NCI-H128 (cell line): Measurements from ENCODE around the gene IL4R.

Experiments
- DNase-seq: peaks from one replicate; lab custom pipeline; 2025; ENCODE audit not compliant: unreplicated experiment; lab: John Stamatoyannopoulos, UW

Gene IL4R

DNA sequence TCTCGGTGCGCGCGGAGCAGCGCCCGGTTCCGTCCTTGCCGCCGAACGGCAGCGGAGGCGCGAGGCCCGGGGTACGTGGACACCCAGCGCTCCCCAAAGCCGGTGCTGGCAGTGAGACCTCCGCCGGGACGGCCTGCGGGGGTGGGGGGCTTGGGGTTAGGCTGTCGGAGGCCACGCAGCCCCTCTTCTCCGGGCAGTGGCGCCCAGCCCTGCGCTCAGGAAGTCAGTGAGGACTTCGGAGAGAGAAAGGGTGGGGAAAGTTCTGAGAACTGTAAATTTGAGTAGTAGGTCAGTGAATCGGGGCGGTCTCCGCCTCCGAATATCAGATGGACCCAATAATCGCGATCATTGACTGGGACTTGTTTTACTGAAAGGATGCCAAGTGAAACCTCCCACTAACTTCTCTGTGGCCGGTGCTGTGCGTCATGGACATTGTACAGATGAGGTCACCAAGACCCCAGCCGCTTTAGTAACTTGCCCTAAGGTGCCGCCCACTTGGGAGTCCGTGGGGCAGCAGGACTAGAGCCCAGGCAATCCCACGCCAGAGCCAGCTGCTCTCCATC is 468 bp downstream of the IL4R start:
- DNase-seq: no peak

DNA sequence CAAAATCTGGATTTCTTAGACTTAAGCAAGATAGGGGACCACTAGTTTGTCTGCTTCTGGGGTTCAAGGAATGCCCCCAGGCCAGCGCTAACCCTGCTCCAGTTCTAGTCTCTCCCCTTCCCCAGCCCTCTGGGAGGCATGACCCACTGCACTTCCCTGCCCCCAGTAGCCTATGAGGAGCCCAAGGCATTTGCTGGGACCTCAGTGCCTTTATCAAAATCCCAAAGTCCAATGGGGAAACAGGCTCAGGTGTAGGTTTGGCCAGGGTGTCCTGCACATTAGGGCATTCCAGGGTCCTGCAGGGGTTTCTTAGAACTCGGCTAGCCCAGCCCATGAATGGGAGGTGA is 1.2 kb downstream of the IL4R start:
- no peak for DNase-seq

DNA sequence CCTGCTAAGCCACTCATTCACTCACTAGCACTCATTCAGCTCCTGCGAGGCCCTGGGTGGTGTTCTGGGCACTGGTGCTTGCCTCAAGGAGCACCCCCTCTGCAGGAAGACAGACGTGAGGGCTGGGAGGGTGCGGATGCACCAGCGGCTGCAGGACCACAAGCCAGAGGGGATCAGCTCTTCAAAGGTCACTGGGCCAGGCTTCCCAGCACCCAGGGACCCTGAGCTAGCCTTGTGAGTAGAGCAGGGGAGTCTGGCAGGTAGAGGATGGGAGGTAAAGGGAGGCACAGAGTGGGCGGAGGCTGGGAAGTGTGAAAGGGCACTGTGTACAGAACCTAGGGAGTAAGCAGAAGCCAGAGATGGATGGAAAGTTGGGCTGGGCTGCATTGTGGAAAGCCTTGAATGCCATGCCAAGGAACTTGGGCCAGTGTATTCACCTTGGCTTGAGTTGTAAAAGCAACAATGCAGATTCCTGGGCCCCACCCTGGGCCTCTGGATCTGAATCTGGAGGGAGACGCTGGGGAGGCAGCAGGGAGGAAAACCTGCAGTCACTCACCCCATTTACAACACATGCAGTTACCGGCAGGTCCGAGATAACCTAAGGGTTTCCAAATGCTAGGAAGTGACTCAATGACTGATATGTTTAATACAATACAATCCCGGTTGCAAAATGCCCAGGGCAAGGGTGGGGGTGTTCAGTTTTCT is 1.7 kb downstream of the IL4R start:
- DNase-seq: no peak

DNA sequence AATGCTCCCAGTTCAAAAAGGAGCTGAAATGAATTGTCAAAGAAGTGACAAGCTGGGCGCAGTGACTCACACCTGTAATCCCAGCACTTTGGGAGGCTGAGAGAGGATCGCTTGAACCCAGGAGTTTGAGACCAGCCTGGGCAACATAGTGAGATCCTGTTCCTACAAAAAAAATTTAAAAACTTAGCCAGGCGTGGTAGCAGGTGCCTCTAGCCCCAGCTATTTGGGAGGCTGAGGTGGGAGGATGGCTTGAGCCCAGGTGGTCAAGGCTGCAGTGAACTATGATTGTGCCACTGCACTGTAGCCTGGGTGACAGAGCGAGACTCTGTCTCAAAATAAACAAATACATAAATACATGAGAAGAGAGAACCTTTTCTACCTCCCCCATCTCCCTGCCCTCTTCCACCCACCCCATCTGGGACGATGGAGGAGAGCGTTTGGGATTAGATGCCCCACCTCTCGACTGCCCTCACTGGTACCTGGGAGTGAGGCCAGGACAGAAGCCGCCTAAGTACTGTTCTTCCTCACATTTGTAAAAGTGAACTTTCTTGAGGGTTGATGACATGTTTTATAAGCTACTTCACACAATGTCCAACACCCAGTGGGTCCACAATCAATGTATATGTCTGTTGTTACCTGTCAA is 2.4 kb downstream of the IL4R start:
- DNase-seq: no peak

DNA sequence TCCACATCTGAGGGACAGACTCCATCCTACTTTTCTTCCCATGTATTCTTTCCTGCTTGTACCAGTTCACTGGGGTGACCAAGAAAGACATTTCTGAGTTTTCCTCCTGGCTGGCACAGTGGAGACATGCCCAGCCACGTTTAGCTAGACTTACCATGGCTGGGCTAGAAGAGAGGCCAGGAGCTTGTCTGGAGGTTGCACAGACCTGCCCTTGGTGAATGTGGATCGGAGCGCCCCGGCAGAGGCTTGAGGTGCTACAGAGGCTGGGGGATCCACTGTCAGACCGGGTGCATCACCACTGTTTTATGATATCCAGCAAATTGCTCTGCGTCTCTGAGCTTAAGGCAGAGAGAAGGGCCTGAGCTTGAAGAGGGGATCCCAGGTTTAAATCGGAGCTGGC is 3.5 kb downstream of the IL4R start:
- DNase-seq: no peak

DNA sequence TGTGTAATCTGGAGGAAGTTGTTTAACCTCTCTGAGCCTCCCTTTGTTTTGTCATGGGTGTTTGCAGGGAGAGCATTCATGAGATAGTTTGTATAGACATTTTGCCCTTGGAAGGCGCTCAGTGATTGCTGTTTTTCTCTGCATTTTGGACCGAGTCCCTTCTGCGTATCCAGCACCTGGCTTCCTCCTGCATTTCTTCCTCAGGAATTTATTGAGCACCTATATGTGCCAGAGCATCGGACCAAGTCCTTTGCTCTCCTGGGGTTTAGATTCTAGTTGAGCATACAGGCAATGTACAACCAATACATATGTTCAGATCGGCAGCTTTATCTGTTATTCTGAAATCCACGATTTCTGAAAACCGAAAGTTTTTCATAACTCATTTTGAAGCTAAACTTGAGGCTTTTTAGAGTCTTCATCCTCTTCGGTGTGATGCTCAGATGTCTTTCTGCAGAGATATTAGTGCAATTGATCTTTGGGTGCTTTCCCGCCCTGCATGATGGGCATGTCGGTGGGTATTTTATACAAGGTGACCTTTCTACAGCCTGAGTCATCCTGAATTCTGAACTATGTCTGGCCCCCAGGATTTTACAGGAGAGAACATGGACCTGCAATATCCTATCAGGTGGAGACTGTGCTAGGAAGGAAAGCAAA is 4.1 kb downstream of the IL4R start:
- no peak for DNase-seq

DNA sequence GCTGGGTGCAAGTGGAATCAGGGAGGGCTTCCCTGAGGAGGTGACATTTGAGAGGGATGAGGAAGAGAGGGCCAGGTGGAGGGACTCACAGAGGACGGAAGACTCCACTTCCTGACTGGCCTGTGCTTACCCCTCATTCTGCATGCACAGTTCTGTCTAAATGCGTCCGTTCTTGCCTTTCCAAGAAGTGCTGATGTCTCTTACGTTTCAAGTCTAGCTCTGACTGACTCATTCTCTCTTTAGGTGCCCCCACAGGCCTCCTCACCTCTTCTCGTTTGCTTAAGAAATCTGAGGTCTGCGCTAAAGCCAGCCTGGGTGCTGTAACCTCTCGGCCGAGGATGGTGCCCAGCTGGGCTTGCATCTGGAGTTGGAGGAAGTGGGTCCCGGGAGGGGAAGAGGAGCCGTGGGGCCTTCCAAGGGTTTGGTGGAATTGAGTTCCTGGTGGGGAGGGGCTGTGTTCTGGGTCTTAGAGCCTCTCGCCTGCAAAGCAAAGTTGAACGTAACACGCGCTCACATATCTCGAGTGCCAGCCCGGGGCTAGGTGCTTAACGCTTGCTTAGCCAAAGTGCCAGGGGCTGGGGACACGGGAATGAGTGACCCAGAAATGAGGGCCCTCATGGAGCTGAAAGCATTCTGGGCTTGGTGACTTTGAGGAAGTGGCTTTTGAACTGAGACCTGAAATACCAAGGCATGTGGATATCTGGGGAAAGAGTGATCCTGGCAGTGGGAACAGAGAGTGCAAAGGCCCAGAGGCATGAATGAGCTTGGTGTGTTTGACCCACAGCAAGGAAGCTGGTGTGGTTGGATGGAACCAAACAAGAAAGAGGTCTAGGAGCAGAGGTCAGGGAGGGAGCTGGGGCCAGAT is 4.8 kb downstream of the IL4R start:
- no peak for DNase-seq

DNA sequence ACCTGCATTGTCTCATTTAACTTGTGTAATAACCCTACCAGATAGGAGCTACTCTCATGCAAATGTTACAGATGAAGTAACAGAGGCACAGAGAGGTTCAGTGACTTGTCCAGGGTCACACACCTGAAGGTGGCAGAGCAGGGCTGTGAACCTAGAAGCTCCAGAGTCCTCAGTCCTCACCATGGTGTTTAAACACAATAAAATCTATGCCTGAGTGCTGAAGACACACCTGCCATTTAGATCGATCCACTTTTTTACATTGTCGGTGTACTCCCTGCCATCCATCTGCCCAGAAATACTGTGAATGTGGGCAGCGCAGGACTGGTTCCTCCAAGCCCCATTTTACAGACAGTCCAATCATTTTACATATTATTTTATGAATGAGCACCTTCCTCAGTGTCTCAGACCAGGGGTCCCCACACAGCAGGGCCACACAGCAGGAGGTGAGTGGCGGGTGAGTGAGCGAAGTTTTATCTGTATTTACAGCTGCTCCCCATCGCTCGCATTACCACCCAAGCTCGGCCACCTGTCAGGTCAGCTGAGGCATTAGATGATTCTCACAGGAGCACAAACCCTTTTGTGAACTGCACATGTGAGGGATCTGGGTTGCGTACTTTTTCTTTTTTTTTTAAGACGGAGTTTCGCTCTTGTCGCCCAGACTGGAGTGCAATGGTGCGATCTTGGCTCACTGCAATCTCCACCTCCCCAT is 5.6 kb downstream of the IL4R start:
- DNase-seq: no peak

DNA sequence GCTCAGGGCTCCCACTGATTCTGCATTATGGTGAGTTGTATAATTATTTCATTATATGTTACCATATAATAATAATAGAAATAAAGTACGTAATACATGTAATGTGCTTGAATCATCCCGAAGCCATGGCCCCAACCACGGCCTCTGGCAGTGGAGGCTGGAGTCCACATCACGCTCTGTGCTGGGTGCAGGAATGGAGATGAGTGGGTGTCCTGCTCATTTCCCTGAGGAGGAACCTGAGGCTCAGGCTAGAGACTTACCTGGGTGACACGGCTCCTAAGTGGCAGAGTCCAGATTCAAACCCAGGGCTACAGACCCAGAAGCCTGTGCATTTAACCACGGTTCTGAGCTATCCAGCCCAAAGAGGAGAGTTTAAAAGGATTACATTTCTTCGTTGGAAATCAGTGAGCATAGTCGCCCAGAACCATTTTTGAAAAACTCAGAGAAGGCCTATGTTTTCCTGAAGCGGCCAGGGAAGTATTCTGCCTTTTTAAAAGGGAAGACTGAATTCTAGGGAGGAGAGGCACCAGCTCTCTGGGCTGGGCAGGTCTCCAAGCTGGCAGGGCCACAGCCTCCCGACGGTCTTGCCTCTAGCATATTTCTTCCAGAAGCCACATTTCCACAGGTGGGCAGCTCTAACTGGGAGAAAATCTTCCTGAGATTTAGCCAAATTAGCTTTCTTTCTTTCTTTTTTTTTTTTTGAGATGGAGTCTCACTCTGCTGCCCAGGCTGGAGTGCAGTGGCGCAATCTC is 6.7 kb downstream of the IL4R start:
- DNase-seq: no peak

DNA sequence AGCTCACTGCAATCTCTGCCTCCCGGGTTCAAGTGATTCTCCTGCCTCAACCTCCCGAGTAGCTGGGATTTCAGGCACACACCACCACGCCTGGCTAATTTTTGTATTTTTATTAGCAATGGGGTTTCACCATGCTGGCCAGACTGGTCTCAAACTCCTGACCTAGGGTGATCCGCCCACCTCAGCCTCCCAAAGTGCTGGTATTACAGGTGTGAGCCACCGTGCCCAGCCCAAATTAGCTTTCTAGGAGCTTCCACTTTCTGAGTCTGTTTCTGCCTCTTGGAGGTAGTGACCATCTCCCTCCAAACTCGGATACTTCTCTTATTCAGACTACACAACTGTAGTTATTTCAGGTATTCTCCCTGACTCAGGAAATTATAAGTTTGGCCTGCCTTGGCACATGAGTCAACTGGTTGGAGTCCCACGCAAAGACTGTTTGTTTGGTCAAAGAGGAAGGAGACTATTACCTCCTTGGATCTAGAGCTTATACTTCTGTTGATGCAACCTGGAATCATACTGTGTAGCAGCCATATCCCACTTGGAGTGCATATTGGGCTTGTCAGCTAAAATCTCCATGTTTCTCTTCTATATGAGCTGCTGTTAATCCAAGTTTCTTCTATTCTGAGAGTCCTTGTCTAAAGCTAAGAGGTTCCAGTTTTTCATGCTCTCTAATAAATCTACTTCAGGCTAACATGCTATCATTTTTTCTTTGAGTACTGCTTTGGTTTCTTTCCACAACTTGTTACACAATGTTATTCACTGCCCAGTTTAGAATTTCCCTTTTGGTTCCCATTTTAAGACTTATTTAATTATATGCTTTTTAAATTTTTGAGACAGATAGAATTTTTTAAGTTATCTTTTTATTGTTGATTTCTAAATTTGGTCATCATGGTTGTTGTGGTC is 7.5 kb downstream of the IL4R start:
- DNase-seq: no peak

DNA sequence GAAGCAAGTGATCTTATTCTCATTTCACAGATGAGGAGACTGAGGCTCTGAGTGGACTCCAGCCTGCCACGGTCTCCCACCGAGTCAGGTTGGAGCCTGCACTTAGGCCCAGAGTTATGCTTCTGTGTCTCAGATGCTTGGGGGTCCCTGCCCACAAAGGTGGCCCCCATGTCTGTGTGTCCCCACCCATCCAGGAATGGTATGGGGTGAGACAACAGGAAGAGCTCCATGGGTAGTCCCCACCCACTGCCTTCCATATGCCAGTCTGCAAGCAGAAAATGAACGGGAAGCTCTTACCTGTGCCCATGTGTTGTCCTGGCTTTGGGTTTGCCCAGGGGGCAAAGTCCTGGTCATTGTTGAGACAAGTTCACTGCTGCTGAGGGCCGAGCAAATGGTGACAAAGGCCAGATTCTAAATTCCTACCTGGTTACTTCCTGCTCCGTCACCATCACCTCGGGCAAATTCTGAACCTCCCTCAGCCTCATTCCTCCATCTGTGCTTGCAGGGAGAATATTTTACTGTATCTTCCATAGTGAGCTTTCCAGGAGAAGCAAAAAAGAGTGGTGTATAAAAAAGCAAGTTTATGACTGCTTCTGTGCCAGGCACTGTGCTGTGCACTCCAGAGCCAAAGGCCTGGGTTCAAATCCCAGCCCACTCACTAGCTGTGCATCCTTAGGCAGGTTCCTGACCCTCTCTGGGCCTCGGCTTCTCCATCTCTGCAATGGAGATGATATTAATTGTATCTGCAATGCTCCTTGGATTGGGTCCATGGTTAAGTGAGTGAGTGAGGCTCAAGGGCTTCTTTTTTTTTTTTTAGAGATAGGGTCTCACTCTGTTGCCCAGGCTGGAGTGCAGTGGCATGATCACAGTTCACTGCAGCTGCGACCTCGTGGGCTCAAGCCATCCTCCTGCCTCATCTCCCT is 9.3 kb downstream of the IL4R start:
- no peak for DNase-seq

DNA sequence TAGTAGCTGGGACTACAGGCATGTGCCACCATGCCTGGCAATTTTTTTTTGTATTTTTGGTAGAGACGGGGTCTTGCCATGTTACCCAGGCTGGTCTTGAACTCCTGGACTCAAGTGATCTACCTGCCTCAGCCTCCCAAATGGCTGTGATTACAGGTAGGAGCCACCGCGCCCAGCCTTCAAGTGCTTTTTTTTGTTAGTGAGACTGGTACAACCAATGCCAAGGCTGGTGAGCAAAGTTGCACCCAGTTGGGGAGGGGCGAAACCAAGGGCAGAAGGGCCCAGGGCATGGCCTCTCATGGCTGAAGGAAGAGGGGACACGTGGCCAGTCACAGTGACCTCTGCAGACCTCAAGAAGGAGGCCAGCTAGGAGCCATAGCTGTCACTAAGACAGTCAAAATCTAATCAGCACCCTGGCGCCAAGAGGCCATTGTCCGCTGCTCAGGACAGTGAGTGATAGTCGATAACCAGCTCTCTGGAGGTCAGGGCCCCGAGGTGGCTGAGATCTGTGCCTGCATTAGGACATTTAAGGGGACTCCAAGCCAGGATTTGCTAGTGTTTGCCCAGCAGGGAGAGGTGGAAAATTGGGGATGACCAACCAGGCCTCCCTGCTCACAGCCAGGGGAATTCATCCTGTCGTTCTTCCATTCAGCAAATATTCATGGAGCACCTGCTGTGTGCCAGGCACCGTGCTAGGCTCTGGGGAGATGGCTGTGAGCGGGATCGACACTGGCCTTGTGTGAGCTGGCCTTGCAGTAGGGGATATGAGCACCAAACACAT is 10.2 kb downstream of the IL4R start:
- no peak for DNase-seq

DNA sequence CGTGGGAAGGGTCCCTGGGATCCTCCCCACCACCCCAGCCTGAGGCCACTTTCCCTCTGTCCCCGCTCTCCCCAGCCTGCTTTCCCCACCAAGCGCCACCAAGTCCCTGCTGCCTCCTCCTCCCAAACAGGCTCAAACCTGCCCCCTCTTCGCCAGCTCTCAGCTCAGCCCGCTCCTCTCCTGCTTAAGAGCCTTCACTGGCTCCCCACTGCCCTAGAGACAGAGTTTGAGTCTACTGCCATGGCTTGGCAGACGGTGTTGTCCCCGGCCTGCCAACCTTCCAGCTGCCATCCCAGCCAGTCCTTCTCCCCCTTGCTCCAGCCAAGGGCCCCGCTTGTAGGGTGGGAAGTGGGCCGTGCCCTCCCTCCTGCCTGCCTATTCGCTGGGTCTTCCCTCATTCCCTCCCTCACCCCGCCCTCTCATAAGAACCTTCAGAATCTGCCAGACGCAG is 11.1 kb downstream of the IL4R start:
- no peak for DNase-seq

DNA sequence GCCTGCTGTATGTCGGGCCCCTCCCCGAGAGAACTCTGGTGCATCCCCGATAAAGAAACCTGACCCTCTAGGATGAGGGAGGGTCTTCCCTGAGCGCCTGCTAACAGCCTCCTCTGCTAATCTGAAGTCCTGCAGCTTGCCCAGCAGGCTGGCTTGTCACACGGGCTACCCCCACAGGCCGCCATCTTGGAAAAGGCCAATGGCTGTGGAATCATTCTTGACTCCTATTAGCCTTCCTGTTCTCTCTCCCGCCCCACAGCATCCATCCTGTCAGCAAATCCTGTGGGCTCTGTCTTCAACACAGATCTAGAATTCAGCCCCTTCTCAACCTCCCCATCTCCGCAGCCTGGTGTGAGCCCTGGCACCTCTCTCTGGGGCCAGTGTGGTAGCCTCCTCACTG is 12.0 kb downstream of the IL4R start:
- DNase-seq: no peak

DNA sequence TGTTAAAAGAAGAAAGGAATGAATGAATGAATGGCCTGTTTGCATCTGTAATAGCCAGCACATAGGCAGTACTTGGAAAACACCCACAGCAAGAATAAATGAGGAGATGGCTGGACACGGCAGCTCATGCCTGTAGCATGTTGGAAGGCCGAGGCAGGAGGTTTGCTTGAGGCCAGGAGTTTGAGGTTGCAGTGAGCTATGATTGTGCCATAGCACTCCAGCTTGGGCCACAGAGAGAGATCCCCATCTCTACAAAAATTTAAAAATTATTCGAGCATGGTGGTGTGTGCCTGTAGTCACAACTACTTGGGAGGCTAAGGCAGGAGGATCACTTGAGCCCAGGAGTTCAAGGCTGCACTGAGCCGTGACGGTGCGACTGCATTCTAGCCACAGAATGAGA is 12.5 kb downstream of the IL4R start:
- DNase-seq: no peak

DNA sequence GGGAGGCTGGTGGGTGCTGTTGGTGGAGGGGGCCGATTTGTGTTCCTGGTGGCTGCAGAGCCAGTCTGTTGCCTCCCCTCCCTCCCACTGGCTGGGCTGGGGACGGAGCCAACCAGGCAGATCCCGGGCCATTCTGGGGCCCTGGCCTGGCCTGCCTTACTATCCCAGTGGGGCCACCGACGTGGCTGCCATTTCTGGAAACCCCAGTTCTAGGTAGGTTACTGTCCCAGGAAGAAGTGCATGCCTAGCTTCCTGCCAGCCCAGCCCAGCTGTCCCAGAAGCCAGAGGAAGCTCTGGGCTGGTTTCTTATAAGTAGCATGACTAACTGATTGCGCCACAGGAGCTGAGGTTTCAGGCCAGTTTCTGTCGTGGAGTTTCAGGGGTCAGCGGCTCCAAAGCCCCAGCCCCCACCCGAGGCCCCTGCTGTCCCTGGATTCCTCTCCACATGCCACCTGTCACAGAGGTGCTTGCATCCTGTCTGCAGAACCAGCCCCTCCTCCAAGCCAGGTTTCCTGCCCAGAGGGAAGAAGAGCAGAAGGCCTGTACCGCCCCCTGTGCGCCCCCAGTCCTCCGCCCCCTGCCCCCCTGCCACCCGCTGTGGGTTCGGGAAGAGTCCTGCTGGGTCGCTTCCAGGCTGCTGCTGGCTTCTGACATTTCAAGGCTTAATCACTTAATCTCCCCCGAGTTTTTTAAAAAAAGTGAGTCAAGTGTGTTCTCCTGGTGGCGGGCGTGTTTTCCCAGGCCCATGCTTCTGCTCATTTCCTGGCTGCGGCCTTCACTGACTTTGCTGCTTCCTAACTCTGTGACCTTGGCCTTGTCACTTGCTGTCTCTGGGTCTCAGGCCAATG is 13.2 kb downstream of the IL4R start:
- DNase-seq: no peak
